Fibroblast of pulmonary artery (primary cell): Measurements from ENCODE around the gene ABI3BP.

Experiments
- DNase-seq: peaks from one replicate; pipeline ENCODE4 v3.0.0-alpha.2; 2010; ENCODE audit warnings: low read depth
- H3K4me3 ChIP-seq: replicated peaks from 2 replicates; pipeline ENCODE4 v1.5.1; 2011; ENCODE audit warnings: low read depth, mild to moderate bottlenecking, control low read depth, low read length, moderate library complexity
- CTCF ChIP-seq: IDR thresholded peaks from 2 replicates; pipeline ENCODE4 v1.5.1; 2011; ENCODE audit warnings: mild to moderate bottlenecking, control low read depth, low read length, inconsistent platforms; ENCODE audit errors: missing control alignments

ABI3BP gene

GRCh38 chr3:100912976-100913545 is 80.2 kb downstream of the ABI3BP start:
- no peak for TF ChIP-seq CTCF
- no peak overlapping the region for H3K4me3 ChIP-seq
- DNase-seq, result no peak

- no peak for TF ChIP-seq CTCF
- no peak for DNase-seq
- H3K4me3 ChIP-seq, result no peak overlapping the region
Measured at GRCh38 chr3:100912571-100912970, 80.7 kb downstream of the ABI3BP start.

DNA sequence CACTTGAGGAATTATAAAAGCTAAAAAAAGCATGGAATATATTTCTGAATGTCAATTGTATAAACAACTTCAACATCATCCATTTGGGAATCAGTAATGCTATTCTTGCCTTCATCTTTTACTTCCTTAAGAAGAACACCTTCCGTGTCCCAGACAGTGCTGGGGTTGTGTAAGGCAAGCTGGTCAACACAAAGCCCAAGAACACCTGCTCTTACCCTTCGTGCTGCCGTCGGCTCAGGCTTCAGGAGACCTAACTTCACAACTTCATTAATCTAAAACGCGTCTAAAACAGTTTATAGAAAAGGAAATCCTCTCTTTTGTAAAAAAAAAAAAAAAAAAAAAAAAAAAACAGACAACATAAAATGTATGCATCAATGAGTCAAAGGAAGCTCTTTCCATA is 81.3 kb downstream of the ABI3BP start:
- H3K4me3 ChIP-seq, result no peak overlapping the region
- no peak for DNase-seq
- TF ChIP-seq CTCF, result no peak

DNA sequence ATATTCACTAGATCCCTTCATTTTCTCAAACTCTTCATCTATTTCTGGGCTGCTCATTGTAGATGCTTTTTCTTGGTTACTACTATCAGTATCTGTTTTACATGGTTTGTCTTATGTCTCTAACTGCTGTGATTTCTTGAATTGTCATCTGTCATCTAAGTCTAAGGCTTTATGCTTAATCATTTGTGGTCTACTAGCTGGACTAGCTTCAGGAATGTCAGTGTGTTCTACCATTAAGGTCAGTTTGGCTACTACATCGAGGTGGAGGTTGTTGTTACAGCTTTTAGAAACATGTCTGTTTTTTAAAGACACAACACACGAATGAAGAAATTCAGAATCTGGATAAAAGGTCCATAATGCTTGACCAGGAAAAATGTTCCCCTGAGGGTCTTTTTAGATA is 82.2 kb downstream of the ABI3BP start:
- DNase-seq, result no peak
- no peak for TF ChIP-seq CTCF
- no peak overlapping the region for H3K4me3 ChIP-seq

DNA sequence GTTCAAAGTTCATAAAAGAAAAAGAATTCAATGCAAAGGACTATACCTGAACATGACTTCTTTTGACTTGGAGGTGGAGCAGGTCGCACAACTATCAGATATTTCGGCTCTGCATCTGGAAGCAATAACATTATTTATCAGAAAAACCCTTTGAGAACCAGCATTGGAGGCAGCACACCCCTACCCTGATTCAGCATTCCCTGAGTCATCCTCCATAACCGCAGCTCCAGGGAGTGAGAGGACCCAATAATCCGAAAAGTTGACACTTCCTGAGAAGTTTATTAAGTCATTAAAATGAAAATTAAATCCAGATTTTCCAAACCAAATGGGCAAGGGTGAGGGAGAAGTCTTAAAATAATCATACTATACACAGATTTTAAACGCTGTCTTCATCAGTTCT is 90.6 kb downstream of the ABI3BP start:
- TF ChIP-seq CTCF, result no peak
- no peak for DNase-seq
- H3K4me3 ChIP-seq, result no peak overlapping the region

GRCh38 chr3:100900671-100901335 is 92.4 kb downstream of the ABI3BP start:
- no peak for TF ChIP-seq CTCF

More at GRCh38 chr3:100900671-100901335, 92.4 kb downstream of the ABI3BP start:
- H3K4me3 ChIP-seq, result no peak overlapping the region
- peak; percentile 40 for DNase-seq
